SHP77 (cell line): ENCODE results near the gene DYNLT2.
A peak's percentile ranks its signal among the peaks of the same experiment; 100 is the strongest.

Experiments
- DNase-seq, 2 experiments: peaks; one replicate each; lab custom pipeline; 2025; lab: John Stamatoyannopoulos, UW

The DYNLT2 gene

DNA sequence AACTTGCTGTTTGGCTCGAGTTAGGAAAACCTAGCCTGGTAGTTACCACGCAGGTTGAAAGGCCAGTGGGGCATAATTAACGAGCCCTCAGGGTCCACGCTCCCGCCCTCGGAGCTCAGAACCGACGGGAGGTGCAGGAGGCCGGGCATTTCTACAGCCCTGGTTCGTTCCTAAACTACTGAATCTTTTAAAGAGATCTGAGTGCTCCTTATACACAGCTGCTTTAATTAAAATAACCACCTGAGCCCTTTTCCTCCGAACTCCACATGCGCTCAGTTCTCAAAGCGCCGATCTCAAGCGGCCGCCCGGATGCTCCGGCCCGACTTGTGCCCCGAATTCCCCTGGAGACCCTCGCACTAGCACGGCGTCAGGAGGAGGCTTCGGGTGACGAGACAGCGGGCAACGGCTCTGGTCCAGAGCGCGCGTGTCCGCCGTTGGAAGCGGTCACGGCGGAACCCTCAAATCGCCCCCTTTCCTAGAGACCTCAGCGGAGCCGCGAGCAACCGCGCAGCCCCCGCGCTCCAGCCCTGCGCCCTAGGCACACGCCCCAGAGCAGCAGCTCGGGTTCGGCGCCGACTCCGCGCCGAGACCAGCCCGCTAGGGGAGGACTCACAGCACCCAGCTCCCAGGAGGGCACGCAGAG lies 49.9 kb downstream of the DYNLT2 start:
- DNase-seq, result no peak

DNA sequence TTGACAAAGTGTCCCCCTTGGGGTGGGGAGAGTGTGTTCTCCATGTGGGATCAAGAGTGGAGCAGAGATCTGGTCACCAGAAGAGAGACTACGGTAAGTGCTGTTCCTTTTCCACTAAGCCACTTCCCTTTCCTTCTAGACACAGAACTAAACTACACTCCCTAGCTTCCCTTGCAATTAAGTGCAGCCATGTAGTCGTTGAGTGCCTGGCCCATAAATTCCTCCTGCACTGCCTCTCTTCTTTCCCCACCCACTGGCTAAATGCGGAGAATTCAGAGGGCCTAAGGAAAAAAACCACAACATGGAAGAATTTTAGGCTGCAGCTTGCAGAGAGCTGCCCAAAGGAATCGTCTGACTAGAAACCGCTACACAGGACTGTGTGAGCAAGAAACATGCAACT lies 51.1 kb downstream of the DYNLT2 start:
- DNase-seq, result no peak

DNA sequence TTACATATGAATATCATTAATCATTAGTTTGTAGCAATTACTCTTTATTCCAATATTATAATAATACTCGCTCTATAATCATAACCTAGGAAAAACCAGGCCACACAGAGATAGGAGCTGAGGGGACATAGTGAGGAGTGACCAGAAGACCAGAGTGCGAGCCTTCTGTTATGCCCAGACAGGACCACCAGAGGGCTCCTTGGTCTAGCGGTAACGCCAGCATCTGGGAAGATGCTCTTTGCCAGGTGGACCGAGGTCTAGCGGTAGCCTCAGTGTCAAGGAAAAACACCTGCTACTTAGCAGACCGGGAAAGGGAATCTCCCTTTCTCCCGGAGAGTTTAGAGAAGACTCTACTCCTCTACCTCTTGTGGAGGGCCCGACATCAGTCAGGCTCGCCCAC lies 54.3 kb downstream of the DYNLT2 start:
- DNase-seq, result peak in 1 of 2 experiments; percentile 0

DNA sequence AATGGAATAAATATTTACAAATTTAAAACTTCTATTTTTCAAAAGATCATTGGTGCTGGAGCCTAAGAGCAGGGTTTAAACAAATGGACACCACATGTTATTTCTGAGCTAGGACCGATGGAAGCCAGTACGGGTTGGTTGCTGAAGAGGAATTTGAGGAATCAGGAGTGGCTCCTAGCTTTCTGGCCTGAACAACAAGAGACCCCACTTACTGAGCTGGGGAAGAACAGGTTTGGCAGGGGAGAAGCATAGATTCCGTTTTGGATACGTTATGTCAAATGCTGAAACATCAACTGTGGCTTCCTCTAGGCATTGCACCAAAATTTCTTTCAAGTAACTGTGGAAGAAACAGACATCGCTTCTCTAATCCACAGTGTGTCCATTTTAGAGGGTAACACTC lies 56.2 kb downstream of the DYNLT2 start:
- no peak for DNase-seq

DNA sequence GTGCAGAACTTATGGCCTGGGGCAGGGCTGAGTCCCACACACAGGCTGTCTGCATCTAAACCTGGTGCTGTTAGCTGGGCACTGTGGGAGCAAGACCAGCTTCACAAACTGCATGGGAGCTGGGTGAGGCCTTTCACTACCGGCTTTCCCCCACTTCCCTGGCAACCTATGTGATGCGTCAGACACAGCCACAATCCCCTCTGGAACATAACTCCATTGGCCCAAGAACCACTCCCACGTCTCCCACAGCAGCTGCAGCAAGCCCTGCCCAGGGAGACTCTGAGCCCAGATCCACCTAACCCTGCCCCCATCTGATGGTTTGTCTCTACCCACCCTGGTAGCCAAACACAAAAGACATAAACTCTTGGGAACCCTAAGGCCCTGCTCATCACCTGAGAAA lies 58.9 kb downstream of the DYNLT2 start:
- no peak for DNase-seq

DNA sequence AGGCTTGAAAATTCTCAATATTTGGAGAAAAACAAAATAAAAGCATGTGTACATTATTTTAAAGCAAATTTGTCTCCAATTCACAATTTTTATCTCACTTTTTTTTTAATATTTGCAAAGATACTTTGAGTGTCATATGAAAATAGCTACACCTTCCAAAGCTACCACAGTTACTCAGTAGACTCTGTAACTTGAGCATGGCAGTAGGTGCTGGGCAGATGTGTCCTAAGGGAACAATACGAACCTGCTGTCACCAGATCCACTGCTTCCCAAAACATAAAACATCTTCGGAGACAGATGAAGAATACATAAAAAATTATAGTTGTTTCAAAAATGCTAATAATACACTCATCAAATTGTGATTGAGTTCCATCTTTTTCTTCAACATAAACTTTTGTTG lies 60.1 kb downstream of the DYNLT2 start:
- DNase-seq, result no peak
